GM12873 (cell line): Measurements from ENCODE around the gene VEGFB.

Experiments used
- CTCF ChIP-seq: IDR thresholded peaks from 2 replicates; pipeline ENCODE4 v1.5.1; 2012; ENCODE audit warnings: low read depth, mild to moderate bottlenecking, moderate library complexity, low read length, control low read depth; ENCODE audit not compliant: insufficient read depth; ENCODE audit errors: missing control alignments

VEGFB gene

GRCh38 chr11:64255135-64256128 is 21.0 kb downstream of the VEGFB start:
- TF ChIP-seq CTCF = no peak

GRCh38 chr11:64256300-64256699 is 21.9 kb downstream of the VEGFB start:
- TF ChIP-seq CTCF = no peak

- no peak for TF ChIP-seq CTCF
Observed at GRCh38 chr11:64258356-64258755, 24.0 kb downstream of the VEGFB start.

GRCh38 chr11:64258946-64259532 is 24.7 kb downstream of the VEGFB start:
- no peak for TF ChIP-seq CTCF

GRCh38 chr11:64259533-64260067 is 25.2 kb downstream of the VEGFB start:
- no peak for TF ChIP-seq CTCF

GRCh38 chr11:64260147-64260708 is 25.8 kb downstream of the VEGFB start:
- TF ChIP-seq CTCF = no peak

GRCh38 chr11:64261556-64262080 is 27.2 kb downstream of the VEGFB start:
- TF ChIP-seq CTCF = no peak
